Left kidney (tissue), 2 donors: ENCODE measurements around the gene METAP2. TPM values are rescaled to one million over a fixed set of nuclear protein-coding genes. Genes with fewer than 3 reads are reported as not detected.

Experiments used
- DNase-seq: peaks from one replicate; pipeline ENCODE4 v3.0.0-alpha.2; 2013
- polyA plus RNA-seq: library from polyadenylated mRNA; unstranded; fragments of 120-200 nt; gene quantifications from one replicate; pipeline ENCODE4 v1.2.1, GENCODE V29; 2013; ENCODE audit not compliant: insufficient read length

Gene METAP2
- polyA plus RNA-seq, 1 donor = 171 TPM

DNA sequence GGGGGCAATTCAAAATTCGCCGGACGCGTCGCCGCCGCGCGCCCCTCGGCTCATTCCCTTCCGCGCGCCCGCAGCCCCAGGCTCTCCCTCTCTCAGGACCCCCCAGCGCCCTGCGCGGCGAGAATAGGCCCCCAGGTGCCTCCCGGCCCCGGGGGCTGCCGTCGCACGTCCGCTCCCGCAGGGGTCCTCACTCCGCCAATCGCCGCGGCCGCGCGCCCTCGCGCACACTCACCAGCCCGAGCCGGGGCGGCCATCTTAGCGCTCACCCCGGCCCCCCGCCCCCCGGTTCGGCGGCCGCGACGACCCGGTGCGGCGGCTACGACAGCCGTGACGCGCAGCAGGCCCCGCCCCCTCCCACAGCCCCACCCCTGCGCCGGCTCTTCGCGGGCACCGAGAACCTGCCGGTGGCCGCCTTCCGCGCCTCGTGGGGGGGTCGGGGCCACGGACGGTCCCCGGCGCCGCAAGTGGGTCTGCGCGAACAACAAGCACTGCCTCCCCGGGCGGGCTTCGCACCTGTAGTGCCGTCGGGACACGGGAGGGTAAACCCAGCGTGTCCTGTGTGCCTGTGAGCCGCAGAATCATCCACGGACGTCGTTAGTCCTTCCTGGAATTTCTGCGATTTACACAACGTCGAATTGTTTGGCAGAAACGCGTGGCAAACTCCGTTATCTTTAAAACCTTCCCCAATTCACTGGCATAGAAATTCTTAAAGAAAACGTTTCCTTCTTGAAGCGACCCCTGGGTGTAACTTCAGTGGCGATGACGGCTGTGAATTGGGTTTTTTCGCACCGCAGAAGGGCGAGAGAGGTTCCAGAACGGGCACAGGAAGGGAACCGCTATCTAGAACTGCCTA, 74.8 kb downstream of the METAP2 start:
- DNase-seq = no peak

DNA sequence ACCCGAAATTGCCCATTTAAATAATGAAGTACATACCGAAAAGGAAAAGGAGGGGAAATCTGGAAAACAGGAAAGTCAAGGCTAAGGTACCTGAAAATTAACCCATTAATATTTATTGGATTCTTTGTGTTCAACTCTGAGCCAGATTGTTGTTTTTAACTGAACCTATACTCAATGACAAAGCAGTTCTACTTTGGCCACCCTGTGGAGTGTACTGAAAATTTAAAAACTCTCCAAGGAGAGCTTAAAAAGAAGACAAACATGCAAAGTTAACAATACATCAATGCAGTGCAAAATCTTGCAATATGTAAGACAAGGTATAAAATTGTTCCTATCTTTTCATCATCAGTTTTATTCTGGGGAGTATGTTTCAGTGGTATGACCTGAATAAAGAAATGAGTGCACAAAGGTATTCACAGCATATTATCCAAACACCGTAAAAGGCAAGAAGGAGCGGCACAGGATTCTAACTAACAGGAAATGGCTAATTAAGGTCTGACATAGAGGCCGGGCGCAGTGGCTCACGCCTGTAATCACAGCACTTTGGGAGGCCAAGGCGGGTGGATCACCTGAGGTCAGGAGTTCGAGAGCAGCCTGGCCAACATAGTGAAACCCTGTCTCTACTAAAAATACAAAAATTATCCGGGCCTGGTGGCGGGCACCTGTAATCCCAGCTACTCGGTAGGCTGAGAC, 75.6 kb downstream of the METAP2 start:
- no peak for DNase-seq

DNA sequence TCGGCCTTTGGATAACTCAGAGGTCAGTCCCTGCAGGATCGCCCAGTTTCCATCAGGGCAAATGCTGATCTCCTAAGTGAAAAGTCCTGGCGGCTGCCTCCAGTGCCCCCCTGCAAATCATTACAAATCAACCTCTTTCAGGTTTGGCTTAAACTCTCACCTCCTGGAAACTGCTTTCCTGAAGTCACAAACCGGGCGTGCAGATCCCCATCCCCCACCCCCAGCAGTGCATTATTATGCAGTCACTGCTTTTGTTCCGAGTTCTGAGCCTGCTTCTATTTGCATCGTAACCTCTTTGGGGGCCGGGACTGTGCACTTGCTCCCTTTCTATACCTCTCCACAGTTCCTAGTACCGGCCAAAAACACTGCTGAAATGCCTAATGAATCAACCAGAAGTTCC, 77.4 kb downstream of the METAP2 start, which contains the start of gene USP44:
USP44 (minus strand) TSS at position 172 of the 400 bp plus-strand sequence. CDS start 17,220 bp downstream, outside the sequence.
- no peak for DNase-seq

DNA sequence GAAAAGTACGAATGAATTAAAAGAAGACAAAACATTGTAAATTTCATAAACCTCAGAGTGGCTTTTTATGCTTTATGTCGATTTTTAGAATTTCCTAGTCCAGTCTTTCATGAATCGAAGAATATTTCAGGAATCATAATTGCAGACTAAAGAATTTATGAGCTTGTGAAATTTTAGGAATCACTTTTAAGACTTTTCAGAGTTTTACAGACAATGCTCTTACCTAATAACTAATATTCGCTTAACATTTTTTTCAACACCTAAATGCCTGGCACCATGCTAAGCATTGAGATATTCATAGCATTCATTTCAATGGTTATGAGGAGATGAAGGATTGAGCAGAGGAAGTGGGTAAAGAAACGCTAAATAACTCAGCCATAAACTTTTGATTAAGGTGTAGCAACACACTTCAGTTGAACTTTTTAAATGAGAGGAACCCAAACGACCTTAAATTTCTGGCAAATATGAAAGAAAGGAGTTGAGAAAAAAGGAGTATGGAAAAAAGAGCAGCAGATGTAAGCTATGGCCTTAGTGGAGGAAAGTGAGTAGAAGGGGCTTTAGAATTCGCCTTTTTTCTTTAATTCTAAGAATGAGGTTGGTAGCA, 78.1 kb downstream of the METAP2 start:
- DNase-seq = no peak

DNA sequence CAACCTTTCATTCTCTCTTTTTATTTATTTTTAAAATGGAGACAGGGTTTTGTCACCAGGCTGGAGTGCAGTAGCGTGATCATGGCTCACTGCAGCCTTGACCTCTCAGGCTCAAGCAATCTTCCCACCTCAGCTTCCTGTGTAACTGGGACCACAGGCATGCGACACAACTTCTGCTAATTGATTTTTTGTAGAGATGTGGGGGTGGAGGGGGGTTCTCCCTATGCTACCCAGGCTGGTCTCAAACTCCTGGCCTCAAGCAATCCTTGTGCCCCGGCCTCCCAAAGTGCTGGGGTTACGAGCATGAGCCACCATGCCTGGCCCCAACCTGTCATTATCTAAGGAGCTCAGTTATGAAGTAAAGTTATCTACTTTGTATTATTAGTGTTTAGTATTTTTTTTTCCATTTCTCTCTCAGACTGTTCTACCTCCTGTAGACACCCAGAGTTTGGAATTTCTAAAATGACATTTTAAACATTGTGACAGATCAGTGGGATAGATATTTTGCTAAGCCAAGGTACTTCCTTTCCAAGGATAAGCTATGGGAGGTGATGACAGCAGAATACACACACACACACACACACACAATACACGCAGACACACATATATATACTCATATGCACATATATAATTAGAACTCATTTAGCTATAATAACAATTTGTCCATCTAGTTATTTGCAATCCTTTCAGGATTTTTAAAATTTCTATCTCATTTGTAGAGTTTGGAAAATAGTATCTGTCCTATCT, 79.4 kb downstream of the METAP2 start:
- DNase-seq = no peak

DNA sequence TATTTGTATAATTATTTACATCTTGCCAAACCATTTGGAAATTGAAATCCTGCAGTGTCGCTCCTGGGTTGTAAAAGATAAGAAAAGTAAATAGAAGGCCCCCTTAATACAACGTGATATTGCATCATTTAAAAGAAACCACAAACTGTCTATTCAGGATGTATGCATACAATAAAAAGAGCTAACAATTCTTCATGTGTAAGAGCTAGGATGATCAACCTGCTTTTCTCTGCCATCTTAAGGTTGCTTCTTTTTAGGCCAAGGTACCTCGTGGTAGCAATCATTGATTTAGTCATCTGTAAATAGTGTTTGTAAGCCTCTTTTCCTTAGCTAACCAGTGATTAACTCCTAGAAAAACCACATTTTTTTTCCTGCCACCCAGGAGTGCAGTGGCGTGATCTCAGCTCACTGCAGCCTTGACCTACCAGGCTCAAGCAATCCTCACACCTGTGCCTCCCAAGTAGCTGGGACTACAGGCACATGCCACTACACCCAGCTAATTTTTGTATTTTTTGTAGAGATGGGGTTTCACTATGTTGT, 80.7 kb downstream of the METAP2 start:
- no peak for DNase-seq

DNA sequence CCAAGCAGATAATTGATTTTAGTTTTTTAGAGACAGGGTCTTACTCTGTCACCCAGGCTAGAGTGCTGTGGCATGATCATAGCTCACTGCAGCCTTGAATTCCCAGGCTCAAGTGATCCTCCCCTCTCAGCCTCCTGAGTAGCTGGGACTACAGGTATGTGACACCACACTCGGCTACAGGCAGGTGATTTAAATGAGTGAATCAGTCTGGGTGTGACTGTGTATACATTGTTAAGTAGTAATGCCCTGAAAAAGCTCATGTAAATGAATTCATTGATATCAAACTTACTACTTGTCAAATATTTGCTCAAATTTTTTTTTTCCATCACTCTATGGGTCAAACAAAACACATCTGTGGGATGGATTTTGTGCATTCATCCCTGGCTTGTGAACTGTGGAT, 83.7 kb downstream of the METAP2 start:
- DNase-seq = no peak

Other genes starting within 250 kb of the METAP2 start
- gene USP44, start 77.3 kb downstream of the METAP2 start, polyA plus RNA-seq = 2.4 TPM